ENCODE data around the gene DHRS13. TPM values are rescaled to one million over a fixed set of nuclear protein-coding genes. Genes with fewer than 3 reads are reported as not detected.

The DHRS13 gene
- total and polyA plus RNA-seq, 2 donors (not counting 1 experiment from before 2014, with no cell fraction given) = 11.9 to 28.1 TPM

GRCh38 chr17:28885951-28886350 lies 16.9 kb downstream of the DHRS13 start:
- POLR2A ChIA-PET = interaction anchor here (1.0 kb wide), 1 partner anchor 13 kb away, joined by 3 read pairs; no protein-coding TSS in a partner anchor
- intact Hi-C loops (cut with micrococcal nuclease) = no loop called here
- no peaks in the 10 kb centered on the region for H3K9me3 ChIP-seq (ENCODE audit: control extremely low read depth in 1 of 3, control insufficient read depth in 2 of 3, insufficient read depth in 1 of 3, low read length in 2 of 3)
- H3K27me3 ChIP-seq (replicated peaks in 1 of 4; ENCODE audit: control extremely low read depth in 1 of 4, control insufficient read depth in 3 of 4, insufficient read depth in 4 of 4, low read length in 3 of 4) = no peaks in the 10 kb centered on the region
- TF ChIP-seq, protein P1, sequence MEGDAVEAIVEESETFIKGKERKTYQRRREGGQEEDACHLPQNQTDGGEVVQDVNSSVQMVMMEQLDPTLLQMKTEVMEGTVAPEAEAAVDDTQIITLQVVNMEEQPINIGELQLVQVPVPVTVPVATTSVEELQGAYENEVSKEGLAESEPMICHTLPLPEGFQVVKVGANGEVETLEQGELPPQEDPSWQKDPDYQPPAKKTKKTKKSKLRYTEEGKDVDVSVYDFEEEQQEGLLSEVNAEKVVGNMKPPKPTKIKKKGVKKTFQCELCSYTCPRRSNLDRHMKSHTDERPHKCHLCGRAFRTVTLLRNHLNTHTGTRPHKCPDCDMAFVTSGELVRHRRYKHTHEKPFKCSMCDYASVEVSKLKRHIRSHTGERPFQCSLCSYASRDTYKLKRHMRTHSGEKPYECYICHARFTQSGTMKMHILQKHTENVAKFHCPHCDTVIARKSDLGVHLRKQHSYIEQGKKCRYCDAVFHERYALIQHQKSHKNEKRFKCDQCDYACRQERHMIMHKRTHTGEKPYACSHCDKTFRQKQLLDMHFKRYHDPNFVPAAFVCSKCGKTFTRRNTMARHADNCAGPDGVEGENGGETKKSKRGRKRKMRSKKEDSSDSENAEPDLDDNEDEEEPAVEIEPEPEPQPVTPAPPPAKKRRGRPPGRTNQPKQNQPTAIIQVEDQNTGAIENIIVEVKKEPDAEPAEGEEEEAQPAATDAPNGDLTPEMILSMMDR (IDR thresholded peaks at IDR 0.05) = no peak
- TF ChIP-seq EZH2 (IDR thresholded peaks at IDR 0.05; ENCODE audit: borderline replicate concordance, insufficient read depth, low read depth, low read length, poor library complexity, severe bottlenecking) = no peak
- Mint-ChIP-seq H3K27ac (no peak overlapping the region), H3K4me3 (no peak overlapping the region), H3K9me3 (ENCODE audit: insufficient read depth) (no peaks in the 10 kb centered on the region), H3K27me3 (no peaks in the 10 kb centered on the region), H3K4me1 (peaks cover 51% of the 10 kb centered on the region)
- no peak overlapping the region for H3K4me2 ChIP-seq (replicated peaks; ENCODE audit: low read depth, low read length, poor library complexity, severe bottlenecking)
- H2AFZ ChIP-seq (ENCODE audit: insufficient read depth, low read depth, low read length, poor library complexity, severe bottlenecking) = no peak overlapping the region
- H3K4me3 ChIP-seq (ENCODE audit: control extremely low read depth in 1 of 5, extremely low read depth in 1 of 5, insufficient read depth in 1 of 5, low read depth in 2 of 5, low read length in 4 of 5) = no peak overlapping the region
- DNase-seq (no peak), ATAC-seq (ENCODE audit: low read depth) (no peak)
- H3K79me2 ChIP-seq (ENCODE audit: control insufficient read depth, insufficient read depth, low read length) = peaks cover 78% of the 10 kb centered on the region
- H4K20me1 ChIP-seq (ENCODE audit: control insufficient read depth, insufficient read depth, low read length, poor library complexity, severe bottlenecking) = peaks cover 96% of the 10 kb centered on the region
- H3K9ac ChIP-seq (ENCODE audit: low read length) = no peak overlapping the region
- H3K27ac ChIP-seq (ENCODE audit: low read length in 2 of 2) = no peak overlapping the region
- peaks cover 0 to 74% of the 10 kb centered on the region in 2 experiments for H3K36me3 ChIP-seq (replicated peaks in 1 of 2; ENCODE audit: control extremely low read depth in 1 of 2, control insufficient read depth in 1 of 2, extremely low read depth in 1 of 2, insufficient read depth in 2 of 2, low read length in 1 of 2)
- WGBS (ENCODE audit: insufficient coverage) = 99% methylated on average over 10 of the region's 10 CpGs
- CTCF ChIA-PET = interaction anchor here (0.6 kb wide), 1 partner anchor 88 kb away, joined by 3 read pairs; no protein-coding TSS in a partner anchor
- peaks cover 22 to 38% of the 10 kb centered on the region in 2 donors for H3K4me1 ChIP-seq (ENCODE audit: control insufficient read depth in 2 of 2, insufficient read depth in 2 of 2, low read length in 2 of 2)

DNA sequence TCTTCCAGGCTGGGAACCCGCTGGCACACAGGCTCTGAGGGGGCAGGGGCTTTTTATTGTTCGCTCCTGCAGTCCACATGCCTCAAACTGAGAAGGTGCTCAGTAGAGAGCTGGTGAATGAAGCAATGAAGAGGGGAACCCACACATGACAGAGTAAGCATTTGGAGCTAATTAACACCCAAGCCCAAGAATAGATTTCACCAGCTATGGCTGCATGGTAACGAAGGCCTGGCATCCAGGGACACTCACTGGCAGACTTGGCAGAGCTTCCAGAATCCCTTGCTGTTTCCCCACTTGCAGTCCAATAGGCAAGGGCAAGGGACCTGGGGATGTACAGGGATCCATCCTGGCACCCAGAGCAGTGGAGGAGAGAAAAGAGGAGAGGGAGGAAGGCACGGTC lies 17.5 kb downstream of the DHRS13 start:
- H3K4me1 ChIP-seq (ENCODE audit: control insufficient read depth in 2 of 2, insufficient read depth in 2 of 2, low read length in 2 of 2) = peaks cover 22 to 37% of the 10 kb centered on the region in 2 donors
- H3K27ac ChIP-seq (ENCODE audit: low read length in 2 of 2) = no peak overlapping the region
- H3K9me3 Mint-ChIP-seq (ENCODE audit: insufficient read depth) = no peaks in the 10 kb centered on the region
- no peaks in the 10 kb centered on the region for H3K27me3 ChIP-seq (replicated peaks in 1 of 4; ENCODE audit: control extremely low read depth in 1 of 4, control insufficient read depth in 3 of 4, insufficient read depth in 4 of 4, low read length in 3 of 4)
- no peak overlapping the region for H3K4me3 ChIP-seq (ENCODE audit: control extremely low read depth in 1 of 5, extremely low read depth in 1 of 5, insufficient read depth in 1 of 5, low read depth in 2 of 5, low read length in 4 of 5)
- no peak for TF ChIP-seq EZH2 (IDR thresholded peaks at IDR 0.05; ENCODE audit: borderline replicate concordance, insufficient read depth, low read depth, low read length, poor library complexity, severe bottlenecking)
- TF ChIP-seq, protein P1 (IDR thresholded peaks at IDR 0.05) = no peak
- peaks cover 48% of the 10 kb centered on the region for H3K4me1 Mint-ChIP-seq
- ChIA-PET POLR2A (no interaction called here), CTCF (interaction anchor here (0.7 kb wide), 1 partner anchor 16 kb away, joined by 3 read pairs; no protein-coding TSS in a partner anchor)
- H3K36me3 ChIP-seq (replicated peaks in 1 of 2; ENCODE audit: control extremely low read depth in 1 of 2, control insufficient read depth in 1 of 2, extremely low read depth in 1 of 2, insufficient read depth in 2 of 2, low read length in 1 of 2) = peaks cover 0 to 77% of the 10 kb centered on the region in 2 experiments
- H3K79me2 ChIP-seq (ENCODE audit: control insufficient read depth, insufficient read depth, low read length) = peaks cover 72% of the 10 kb centered on the region
- no peak overlapping the region for H3K4me2 ChIP-seq (replicated peaks; ENCODE audit: low read depth, low read length, poor library complexity, severe bottlenecking)
- no peak overlapping the region for H3K9ac ChIP-seq (ENCODE audit: low read length)
- intact Hi-C loops (cut with micrococcal nuclease) = no loop called here
- no peaks in the 10 kb centered on the region for H3K9me3 ChIP-seq (ENCODE audit: control extremely low read depth in 1 of 3, control insufficient read depth in 2 of 3, insufficient read depth in 1 of 3, low read length in 2 of 3)
- no peak for DNase-seq
- 89% methylated on average over 1 of the region's 4 CpGs for WGBS (ENCODE audit: insufficient coverage)
- H4K20me1 ChIP-seq (ENCODE audit: control insufficient read depth, insufficient read depth, low read length, poor library complexity, severe bottlenecking) = peaks cover 94% of the 10 kb centered on the region
- H3K27ac Mint-ChIP-seq = no peak overlapping the region
- ATAC-seq (ENCODE audit: low read depth) = no peak
- no peak overlapping the region for H3K4me3 Mint-ChIP-seq
- H3K27me3 Mint-ChIP-seq = no peaks in the 10 kb centered on the region
- no peak overlapping the region for H2AFZ ChIP-seq (ENCODE audit: insufficient read depth, low read depth, low read length, poor library complexity, severe bottlenecking)
